CD4-positive, alpha-beta T cell treated with Interleukin-4 for 1 hour (primary cell): ENCODE measurements around the gene ALPK3.

Experiments
- DNase-seq, 2 donors: peaks; one replicate each; pipeline ENCODE4 v3.0.0-alpha.2; 2020 to 2022

Gene ALPK3

DNA sequence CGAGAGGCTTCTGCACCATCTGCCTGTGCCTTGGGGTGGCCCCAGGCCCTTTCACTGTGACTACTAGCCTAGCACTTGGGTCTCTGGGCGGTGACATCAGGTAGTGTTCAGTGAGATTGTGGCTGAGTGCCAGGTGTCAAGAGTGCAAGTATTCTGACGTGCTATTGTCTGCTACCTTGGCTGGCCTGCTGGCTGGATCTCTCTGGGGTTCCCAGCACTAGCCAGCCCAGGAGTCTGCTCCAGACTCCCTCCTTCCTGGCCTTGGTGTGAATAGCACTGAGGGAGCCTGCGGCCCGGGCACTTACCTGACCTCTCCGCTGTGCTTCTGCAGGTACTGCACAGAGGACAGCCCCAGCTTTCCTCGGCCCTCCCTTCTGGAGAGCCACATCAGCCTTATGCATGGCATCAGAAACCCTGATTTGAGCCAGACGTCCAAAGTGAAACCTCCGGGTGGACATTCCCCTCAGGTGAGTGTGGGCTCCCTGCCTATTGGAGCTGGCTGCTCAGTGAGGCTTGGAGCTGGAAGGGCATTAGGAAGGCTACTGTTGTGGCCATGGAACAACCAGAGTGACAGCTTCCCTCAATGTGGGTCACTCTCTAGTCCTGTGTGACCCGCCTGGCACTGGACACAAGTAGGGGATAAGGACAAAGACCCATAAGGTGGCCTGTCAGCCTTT, 17.5 kb upstream of the ALPK3 start:
- no peak for DNase-seq

DNA sequence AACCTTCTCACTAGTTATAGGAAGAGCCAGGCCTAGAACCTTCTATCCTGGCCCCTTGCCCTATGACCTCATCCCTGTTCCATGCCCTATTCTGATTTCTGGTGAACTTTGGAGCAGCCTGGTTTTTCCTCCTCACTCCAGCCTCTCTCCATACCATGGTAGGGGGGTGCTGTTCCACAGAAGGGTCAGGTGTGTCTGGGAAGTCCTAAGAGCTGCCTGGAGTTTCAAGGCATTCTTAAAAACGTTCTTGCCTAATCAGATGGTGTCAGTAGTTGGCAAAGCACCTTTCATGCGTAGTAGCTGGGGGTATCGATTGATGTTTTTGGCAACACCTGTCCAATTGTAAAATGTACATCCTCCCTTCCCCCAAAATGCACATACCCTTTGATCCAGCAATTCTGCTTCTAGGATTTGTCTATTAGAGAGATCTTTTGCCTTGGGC, 16.8 kb upstream of the ALPK3 start:
- no peak for DNase-seq

- no peak for DNase-seq
Measured at GRCh38 chr15:84804005-84804900, 12.9 kb upstream of the ALPK3 start.

GRCh38 chr15:84805221-84805620, 11.9 kb upstream of the ALPK3 start:
- no peak for DNase-seq

- DNase-seq: no peak
Measured at GRCh38 chr15:84807228-84807627, 9.9 kb upstream of the ALPK3 start.

GRCh38 chr15:84810073-84810840, 6.9 kb upstream of the ALPK3 start:
- no peak for DNase-seq

DNA sequence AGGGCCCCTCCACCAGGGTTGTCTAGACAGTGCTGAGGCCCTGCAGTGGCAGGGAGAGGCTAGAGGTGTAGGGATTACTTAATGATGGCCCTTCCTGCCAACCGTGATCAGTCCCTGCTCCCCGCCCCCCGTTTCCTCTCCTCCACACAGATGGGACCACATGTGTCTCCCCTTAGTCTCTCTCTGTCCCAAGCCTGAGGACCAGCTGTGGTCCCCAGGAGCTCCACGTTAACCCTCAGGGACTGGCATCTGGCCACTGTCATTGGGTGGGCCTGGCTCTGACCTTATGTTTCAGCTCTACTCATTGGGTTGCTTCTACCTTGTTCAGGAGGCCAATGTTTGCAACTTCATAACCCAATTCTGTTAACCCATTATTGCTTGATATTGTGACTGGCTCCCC, 6.0 kb upstream of the ALPK3 start:
- DNase-seq: no peak

GRCh38 chr15:84811828-84812227, 5.3 kb upstream of the ALPK3 start:
- no peak for DNase-seq

DNA sequence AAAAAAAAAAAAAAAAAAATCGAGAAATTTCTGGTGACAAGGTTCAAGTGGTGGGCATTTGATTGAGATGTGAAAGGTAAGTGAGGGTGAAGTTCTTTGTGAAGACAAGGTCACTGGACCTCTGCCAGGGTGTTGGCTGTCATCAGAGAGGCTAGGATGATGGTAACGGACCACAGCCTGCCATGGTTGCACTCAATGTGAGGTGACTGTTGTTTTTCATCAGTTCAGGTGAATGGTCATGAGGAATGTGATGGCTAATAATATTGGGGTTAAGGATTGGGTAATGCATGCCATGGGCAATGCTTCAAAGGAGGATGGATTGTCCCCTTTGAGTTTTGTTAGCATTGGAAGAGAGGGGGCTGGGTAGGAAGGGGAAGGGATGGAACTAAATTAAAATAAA, 4.3 kb upstream of the ALPK3 start:
- no peak for DNase-seq

- no peak for DNase-seq
Measured at GRCh38 chr15:84813435-84813834, 3.7 kb upstream of the ALPK3 start.

GRCh38 chr15:84813931-84814330, 3.2 kb upstream of the ALPK3 start:
- DNase-seq: no peak

DNA sequence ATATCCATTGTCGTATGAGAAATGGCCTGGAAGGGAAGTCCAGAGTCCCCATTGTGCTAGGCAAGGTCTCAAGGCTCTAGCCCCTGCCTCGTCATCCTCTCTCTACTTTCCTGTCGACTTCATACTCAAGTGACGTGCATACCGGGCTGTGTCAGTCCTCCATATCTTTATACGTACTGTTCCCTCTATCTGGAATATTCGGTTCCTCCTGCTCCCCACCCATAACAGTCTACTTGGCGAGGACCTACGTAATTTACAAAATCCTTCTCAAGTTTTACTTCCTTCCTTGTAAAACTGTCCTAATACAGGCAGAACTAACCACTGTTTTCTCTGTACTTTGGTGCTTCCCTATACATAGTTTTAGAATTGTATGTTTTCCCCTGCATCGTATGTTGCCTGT, 2.2 kb upstream of the ALPK3 start:
- DNase-seq: no peak

GRCh38 chr15:84817466-84818081, 418 bp downstream of the ALPK3 start:
- DNase-seq: no peak

DNA sequence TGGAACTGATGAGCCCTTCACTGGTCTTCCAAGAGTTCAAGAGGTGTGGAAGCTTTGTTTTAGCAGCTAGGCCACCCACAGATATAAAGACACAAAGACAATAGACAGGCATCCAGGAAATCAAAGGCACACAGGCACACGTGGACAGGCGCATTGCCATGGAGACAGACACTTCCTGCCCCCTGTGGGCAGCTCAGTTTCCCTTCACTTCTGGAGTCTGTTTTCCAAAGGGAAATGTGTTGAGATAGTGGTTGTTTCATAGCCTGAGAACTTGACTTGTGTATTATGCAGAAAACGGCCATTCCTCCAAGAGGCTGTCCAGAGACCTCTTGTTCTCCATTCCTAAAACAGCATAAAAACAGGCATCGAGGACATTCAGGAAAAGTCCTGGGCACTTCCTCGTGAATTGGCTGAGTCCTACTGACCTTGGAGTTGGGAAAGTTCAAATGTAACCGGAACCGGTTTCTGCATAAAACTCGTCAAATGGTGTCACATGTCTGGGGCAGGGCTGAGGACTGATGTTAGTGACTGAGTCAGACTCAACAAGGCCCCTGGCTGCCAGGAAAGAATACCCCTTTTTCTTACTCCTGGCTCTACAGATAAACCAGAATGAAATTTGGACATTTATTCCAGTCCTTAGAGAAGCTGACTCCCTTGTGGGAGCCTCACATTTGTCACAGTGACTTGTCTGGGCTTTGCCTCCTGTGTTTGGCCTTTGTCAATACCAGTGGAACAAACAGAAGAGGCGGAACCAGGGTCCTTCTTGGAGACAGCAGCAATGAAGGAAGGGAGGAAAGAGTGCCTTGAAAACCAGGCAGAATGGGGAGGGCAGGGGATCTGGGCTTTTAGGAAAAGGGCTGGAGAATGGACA, 1.3 kb downstream of the ALPK3 start:
- no peak for DNase-seq

GRCh38 chr15:84819291-84819768, 2.2 kb downstream of the ALPK3 start:
- DNase-seq: no peak

DNA sequence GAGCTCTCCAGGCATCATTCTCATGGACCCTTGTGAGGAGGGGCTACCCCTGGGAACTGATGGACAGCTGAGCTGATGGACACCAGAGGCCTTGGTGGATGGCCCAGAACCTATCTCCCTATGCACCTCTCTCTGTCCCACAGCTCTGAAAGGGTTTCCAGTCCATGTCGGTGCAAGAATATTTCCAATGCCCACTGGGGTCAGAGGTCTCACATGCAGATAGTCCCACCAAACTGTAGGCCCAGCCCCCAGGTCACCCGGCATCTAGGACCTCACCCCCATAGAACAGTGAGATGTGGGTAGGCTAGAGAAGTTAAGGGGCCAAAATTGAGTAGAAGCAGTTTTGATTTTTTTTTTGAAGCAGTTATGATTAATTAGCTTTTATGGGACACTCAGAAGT, 2.6 kb downstream of the ALPK3 start:
- no peak for DNase-seq

- DNase-seq: no peak
Measured at GRCh38 chr15:84821501-84822021, 4.4 kb downstream of the ALPK3 start.

DNA sequence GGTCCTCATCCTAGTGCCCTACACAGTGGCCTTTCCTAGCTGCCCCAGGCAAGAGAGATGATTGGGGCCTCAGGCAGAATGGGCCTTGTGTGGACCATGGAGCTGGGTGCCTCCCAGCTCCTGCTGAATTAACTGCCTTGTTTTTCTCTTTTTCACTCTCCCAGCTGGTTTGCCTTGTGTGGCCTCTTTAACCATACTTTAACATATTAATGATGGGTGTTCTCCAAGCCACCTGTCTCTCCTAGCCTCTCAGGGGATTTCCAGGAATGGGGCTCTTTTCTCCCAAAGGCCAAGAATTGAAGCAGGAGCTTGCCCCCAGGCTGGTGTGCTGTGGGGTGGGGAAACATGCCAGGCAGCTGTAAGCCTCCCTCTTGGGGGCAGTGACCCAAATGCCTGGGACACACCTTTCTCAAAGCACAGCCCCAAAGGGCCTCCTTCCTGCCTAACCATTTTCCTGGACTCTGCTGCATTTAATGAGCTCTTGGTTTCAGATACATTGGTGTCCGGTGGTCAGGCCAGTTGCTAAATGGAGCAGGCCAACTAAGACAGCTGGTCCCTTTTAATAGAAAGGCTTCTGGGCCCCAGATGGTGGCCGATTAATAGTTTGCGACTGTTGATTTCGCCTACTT, 5.6 kb downstream of the ALPK3 start:
- DNase-seq: no peak

GRCh38 chr15:84823282-84823878, 6.2 kb downstream of the ALPK3 start:
- DNase-seq: no peak

- no peak for DNase-seq
Measured at GRCh38 chr15:84824260-84825007, 7.3 kb downstream of the ALPK3 start.
